Measurements from ENCODE around the gene PSMD3. TPM values are rescaled to one million over a fixed set of nuclear protein-coding genes. Genes with fewer than 3 reads are reported as not detected.

PSMD3 gene
- total and polyA plus RNA-seq, 4 donors, result 30.7 to 80.7 (median 66.3) TPM

- TF ChIP-seq REST (IDR thresholded peaks at IDR 0.05), result no peak
Measured at GRCh38 chr17:39971076-39971603, 9.5 kb upstream of the PSMD3 start (continued).

- Histone ChIP-seq H3K4me3 (ENCODE audit: low read depth in 1 of 3, low read length in 3 of 3) (no peak overlapping the region), H3K9me3 (ENCODE audit: control insufficient read depth in 4 of 4, low read length in 3 of 4) (no peaks in the 10 kb centered on the region), H3K27ac (ENCODE audit: low read depth in 1 of 2, low read length in 2 of 2) (no peak overlapping the region), H3K36me3 (ENCODE audit: control insufficient read depth in 4 of 4, insufficient read depth in 3 of 4, low read depth in 1 of 4, low read length in 3 of 4) (no peaks in the 10 kb centered on the region), H3K4me1 (ENCODE audit: control insufficient read depth in 4 of 4, insufficient read depth in 4 of 4, low read length in 3 of 4) (no peaks in the 10 kb centered on the region), H3K9ac (ENCODE audit: low read depth in 1 of 2, low read length in 2 of 2) (no peak overlapping the region), H3K27me3 (ENCODE audit: control insufficient read depth in 4 of 4, insufficient read depth in 4 of 4, low read length in 3 of 4) (no peaks in the 10 kb centered on the region)
- DNase-seq (ENCODE audit: low spot score), result no peak
- TF ChIP-seq HNF4A (conservative IDR thresholded peaks at IDR 0.05) (no peak), SP1 (IDR thresholded peaks at IDR 0.05) (no peak), RAD21 (IDR thresholded peaks at IDR 0.05) (no peak), HNF4G (IDR thresholded peaks at IDR 0.05) (no peak), MAX (IDR thresholded peaks at IDR 0.05) (no peak), RXRA (IDR thresholded peaks at IDR 0.05) (no peak), CTCF (IDR thresholded peaks at IDR 0.05; ENCODE audit: low read depth, low read length, missing input control) (no peak), GABPA (IDR thresholded peaks at IDR 0.05 in 1 of 2, conservative IDR thresholded peaks at IDR 0.05 in 1 of 2) (no peak), EGR1 (IDR thresholded peaks at IDR 0.05; ENCODE audit: low read depth in 2 of 2) (no peak), TAF1 (conservative IDR thresholded peaks at IDR 0.05) (no peak), YY1 (IDR thresholded peaks at IDR 0.05) (no peak), NR2F2 (IDR thresholded peaks at IDR 0.05) (no peak), FOXA2 (IDR thresholded peaks at IDR 0.05) (no peak), FOXA1 (IDR thresholded peaks at IDR 0.05) (no peak), JUND (IDR thresholded peaks at IDR 0.05) (no peak), REST (IDR thresholded peaks at IDR 0.05) (no peak)
- TF ChIP-seq, protein P1, sequence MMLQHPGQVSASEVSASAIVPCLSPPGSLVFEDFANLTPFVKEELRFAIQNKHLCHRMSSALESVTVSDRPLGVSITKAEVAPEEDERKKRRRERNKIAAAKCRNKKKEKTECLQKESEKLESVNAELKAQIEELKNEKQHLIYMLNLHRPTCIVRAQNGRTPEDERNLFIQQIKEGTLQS (IDR thresholded peaks at IDR 0.05), result no peak
- TF ChIP-seq, protein P2, sequence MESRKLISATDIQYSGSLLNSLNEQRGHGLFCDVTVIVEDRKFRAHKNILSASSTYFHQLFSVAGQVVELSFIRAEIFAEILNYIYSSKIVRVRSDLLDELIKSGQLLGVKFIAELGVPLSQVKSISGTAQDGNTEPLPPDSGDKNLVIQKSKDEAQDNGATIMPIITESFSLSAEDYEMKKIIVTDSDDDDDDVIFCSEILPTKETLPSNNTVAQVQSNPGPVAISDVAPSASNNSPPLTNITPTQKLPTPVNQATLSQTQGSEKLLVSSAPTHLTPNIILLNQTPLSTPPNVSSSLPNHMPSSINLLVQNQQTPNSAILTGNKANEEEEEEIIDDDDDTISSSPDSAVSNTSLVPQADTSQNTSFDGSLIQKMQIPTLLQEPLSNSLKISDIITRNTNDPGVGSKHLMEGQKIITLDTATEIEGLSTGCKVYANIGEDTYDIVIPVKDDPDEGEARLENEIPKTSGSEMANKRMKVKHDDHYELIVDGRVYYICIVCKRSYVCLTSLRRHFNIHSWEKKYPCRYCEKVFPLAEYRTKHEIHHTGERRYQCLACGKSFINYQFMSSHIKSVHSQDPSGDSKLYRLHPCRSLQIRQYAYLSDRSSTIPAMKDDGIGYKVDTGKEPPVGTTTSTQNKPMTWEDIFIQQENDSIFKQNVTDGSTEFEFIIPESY (IDR thresholded peaks at IDR 0.05), result no peak
- 58% methylated on average over 3 of the region's 3 CpGs for WGBS
Measured at GRCh38 chr17:39972271-39972670, 8.3 kb upstream of the PSMD3 start.
